Measurements from ENCODE around the gene ZNF25.
"Not testable (repeated sequence)": the region's sequence is repeated elsewhere in the genome, so short reads cannot be mapped to it uniquely, and the experiment has no call there.

GRCh38 chr10:38000474-38000873 lies 24.0 kb upstream of the ZNF25 start:
- not testable (repeated sequence) for TF ChIP-seq CTCF (optimal IDR thresholded peaks at IDR 0.05 in 1 of 3, IDR thresholded peaks at IDR 0.05 in 1 of 3, conservative IDR thresholded peaks at IDR 0.05 in 1 of 3; ENCODE audit: extremely low read depth in 1 of 3, insufficient read depth in 2 of 3, low read length in 3 of 3); EZH2 (IDR thresholded peaks at IDR 0.05; ENCODE audit: low read length)

Measured in keratinocyte (primary cell).